Endometrial microvascular endothelial cells (primary cell): ENCODE measurements around the gene FOXB1. TPM values are rescaled to one million over a fixed set of nuclear protein-coding genes. Genes with fewer than 3 reads are reported as not detected.

ENCODE experiments used
- in situ Hi-C: cut with HindIII; loops from 2 replicates; pipeline ENCODE4 v1.10.0; 2017; ENCODE audit warnings: low sequenced_read_pairs, low pct_unique_long_range_greater_than_20kb; ENCODE audit errors: inconsistent ontology term
- total RNA-seq: library from RNA; depleted of rRNA; stranded (reverse); fragments of >200 nt; gene quantifications from one replicate; pipeline ENCODE4 v1.2.3, GENCODE V29; 2015; ENCODE audit errors: inconsistent ontology term

Gene FOXB1
- total RNA-seq, 1 donor from 2014 or later = not detected

DNA sequence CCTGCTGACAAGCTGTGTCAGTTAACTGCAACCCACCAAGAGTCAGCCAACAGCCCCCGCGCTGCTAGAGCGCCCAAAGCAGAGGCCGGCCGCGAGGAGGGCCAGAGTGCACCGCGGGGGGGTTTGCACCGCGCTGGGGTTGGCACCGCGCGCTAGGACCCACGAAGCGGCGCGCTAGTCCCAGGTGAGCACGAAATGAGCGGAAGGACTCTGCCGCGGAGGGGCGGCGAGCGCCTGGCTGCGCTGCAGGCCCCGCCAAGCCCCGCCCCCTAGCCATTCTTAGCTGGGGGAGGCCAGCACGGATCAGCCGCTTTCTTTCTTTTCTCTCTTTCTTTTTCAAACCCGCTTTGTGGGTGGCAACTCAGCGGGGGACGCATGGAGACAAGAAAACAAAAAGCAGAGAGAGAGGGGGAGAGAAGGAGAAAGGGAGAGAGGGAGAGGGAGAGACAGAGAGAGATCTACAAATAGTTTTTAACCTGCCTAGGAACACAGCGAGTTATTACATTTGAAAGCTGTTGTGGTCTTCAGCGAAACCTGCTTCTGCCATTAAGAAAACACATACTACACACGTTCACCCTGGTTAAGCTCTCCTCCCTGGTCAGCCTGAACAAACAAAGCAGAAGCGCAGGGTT is 6.9 kb upstream of the FOXB1 start:
- in situ Hi-C loops = no loop called here

DNA sequence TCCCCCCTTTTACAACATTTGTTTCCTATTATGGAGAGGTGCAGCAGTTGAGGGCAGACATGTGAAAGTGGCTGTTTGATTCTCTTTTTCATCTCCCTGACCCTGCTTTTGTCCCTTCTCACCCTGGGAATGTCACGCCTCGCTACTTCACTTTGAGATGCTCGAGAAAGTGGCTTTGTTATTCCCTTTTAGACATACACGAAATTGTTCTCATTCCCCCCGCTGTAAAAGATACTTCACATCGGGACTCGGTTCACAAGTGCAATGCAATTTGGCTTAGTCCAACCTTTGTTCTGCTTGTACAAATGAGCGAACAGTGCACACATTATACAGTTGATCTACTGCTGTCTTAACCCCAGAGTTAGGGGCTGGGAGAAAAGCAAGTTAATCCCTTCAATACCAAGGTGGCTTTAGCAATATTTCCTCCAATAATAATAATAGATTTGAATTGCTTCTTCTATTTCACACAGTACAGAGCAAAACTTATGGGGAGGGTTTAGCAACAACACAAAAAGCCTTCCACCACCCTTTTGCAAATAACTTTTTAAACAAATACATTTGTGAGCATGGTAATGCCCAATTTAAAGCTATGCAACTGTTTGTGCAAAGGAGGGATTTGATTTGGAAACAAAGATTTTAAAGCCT is 5.7 kb upstream of the FOXB1 start:
- in situ Hi-C loops = no loop called here

DNA sequence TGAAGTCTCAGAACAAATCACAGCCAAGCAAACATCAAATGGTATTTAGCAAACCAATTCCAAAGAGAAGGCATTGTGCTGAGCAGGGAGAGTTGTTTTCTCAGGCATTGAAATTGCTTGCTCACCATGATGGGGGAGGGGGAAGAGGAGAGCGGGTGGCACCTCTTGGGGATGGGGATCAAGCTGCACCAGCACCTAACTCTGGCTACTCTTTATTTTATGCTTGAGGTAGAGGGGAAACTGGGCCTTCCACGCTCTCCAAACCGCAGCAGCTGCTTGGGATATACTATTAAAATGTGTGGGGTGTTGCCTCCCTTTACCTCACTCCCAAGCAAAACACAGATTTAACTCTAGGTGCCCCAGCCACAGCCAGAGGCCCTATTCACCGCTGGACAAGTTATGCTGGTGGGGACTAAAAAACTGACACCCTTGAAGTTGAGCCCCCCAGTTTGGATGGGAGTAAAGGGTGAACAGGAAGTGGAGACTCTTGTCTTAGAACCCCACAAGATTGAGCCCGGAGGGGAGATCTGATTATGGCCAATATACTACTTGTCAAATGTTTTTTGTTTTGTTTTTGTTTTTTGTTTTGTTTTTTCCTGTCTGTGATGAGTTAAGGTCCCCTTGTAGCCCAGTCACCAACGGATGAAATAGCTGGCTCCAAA is 5.0 kb upstream of the FOXB1 start:
- in situ Hi-C loops = no loop called here

GRCh38 chr15:59999612-60000112 is 4.4 kb upstream of the FOXB1 start:
- in situ Hi-C loops = no loop called here

GRCh38 chr15:60000113-60000823 is 3.8 kb upstream of the FOXB1 start:
- in situ Hi-C loops = no loop called here

- in situ Hi-C loops = no loop called here
Observed at GRCh38 chr15:60000824-60001609, 3.1 kb upstream of the FOXB1 start.

- in situ Hi-C loops = no loop called here
Observed at GRCh38 chr15:60001610-60002527, 2.2 kb upstream of the FOXB1 start.

- in situ Hi-C loops = no loop called here
Observed at GRCh38 chr15:60002528-60003218, 1.4 kb upstream of the FOXB1 start.

DNA sequence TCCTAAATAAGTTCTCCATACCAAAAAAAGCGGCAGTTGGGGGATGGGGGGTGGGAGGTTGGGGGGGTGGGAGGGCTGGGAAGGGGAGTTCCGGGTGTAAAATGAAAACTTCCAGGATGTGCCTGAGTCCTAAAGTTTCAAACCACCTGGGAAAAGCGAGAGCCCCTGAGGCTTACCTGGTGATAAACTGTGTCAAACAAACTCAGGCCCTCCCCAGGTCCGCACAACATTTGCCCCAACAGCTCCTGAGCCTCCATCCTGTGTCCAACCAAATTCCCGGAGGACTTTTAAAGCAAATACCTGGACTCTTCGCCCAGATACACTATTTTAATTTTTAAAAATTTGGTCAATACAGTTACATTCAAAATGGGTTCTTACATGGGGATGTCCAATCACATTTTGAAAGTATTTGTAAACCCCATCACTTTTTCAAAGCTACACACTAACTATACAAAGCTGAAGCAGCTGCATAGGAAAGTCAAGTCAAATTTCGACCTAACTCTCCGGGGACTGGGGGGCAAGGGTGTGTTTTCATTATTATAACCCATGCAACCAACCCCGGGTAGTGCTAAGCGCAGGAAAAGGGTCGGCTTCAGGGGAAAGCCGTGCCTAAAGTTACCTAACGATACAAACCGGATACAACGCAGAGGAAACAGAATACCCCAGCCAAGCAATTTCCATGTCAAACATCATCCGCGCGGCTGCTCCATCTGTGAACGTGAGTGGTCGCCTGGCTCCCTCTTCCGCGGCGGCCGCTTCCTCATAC is 685 bp upstream of the FOXB1 start:
- in situ Hi-C loops = no loop called here

DNA sequence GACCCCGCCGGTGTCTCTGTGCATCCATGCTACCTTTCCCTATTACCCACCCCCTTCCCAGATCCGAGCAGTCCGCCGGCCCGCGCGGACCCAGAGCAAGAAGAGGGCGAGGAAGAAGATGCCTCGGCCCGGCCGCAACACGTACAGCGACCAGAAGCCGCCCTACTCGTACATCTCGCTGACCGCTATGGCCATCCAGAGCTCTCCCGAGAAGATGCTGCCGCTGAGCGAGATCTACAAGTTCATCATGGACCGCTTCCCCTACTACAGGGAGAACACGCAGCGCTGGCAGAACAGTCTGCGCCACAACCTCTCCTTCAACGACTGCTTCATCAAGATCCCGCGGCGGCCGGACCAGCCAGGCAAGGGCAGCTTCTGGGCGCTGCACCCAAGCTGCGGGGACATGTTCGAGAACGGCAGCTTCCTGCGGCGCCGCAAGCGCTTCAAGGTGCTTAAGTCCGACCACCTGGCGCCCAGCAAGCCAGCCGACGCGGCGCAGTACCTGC is 788 bp downstream of the FOXB1 start:
- in situ Hi-C loops = no loop called here

DNA sequence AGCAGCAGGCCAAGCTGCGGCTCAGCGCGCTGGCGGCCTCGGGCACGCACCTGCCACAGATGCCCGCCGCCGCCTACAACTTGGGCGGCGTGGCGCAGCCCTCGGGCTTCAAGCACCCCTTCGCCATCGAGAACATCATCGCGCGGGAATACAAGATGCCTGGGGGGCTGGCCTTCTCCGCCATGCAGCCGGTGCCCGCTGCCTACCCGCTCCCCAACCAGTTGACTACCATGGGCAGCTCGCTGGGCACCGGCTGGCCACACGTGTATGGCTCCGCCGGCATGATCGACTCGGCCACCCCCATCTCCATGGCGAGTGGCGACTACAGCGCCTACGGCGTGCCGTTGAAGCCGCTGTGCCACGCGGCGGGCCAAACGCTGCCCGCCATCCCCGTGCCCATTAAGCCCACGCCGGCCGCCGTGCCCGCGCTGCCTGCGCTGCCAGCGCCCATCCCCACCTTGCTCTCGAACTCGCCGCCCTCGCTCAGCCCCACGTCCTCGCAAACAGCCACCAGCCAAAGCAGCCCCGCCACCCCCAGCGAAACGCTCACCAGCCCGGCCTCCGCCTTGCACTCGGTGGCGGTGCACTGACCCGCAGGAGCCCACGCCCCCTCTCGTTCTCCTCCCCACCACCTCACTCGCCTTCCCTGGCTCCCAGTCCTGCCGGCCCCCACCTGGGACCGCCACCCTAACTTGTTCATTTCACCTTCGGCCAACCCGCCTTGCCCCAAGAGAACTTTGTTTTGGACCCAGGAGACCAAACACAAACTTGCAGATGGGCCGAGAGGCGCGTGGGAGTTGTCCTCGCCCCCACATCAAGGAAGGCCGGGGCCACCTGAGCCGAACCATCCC is 1.5 kb downstream of the FOXB1 start:
- in situ Hi-C loops = no loop called here

DNA sequence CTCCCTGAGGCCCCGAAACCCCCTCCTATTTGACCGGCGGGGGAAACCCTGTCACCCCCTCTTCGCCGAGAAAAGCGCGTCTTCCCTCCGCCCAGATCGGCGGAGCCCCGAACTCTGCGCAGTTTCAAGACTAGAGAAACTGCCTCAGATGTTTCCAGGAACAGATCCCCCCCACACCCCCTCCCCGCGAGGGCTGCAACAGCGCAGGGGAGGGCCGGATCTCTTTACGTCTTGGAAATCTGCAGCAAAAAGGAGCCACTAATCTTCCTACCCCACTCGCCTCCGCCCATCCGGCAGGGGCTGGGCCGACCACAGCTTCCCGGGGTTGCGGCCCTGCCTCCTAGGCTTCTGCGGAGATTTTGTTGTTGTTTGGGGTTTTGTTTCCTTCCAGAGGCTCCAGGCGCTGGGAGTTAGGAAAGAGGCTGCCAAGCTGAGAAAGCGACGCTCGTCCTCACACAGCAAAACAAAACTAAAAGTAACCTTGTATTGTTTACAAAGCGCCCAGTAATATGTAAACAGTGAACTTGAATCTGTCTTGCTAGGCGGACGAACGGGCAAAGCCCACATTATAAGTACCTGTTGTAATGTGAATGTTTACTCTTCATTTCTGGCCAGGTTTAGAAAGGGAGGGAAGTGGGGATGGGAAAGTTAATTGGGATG is 2.2 kb downstream of the FOXB1 start:
- in situ Hi-C loops = no loop called here

DNA sequence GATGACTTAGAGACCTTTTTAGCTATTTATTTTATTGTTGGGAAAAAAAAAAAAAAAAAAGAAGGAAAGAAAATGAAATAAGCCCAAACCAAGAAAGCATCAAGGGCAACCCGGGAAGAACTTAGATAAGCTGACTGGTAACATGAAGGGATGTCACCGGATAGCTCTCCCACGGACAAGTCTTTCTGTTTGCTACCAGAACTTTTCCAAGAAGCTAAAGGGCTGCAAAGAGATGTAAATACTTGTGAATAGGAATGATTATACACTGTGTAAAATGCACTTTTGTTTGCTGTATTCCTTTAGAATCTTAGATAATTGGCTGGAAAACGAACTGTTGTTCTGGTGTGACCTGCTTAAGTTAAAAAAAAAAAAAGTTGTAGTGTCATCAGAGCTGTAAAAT is 2.8 kb downstream of the FOXB1 start:
- in situ Hi-C loops = no loop called here

- in situ Hi-C loops = no loop called here
Observed at GRCh38 chr15:60009124-60009960, 5.2 kb downstream of the FOXB1 start.
